NCI-H1694 (cell line): ENCODE data around the gene BCL2L2.

Source experiments
- DNase-seq: peaks from one replicate; lab custom pipeline; 2025; lab: John Stamatoyannopoulos, UW

Gene BCL2L2

GRCh38 chr14:23299986-23300686, 6.5 kb upstream of the BCL2L2 start:
- DNase-seq = no peak

GRCh38 chr14:23300687-23301223, 5.9 kb upstream of the BCL2L2 start:
- DNase-seq = no peak

GRCh38 chr14:23301288-23301968, 5.2 kb upstream of the BCL2L2 start:
- peak; percentile 97 for DNase-seq

GRCh38 chr14:23301969-23302289, 4.7 kb upstream of the BCL2L2 start:
- no peak for DNase-seq

GRCh38 chr14:23302290-23303225, 4.1 kb upstream of the BCL2L2 start, which contains the start of gene PPP1R3E:
Gene PPP1R3E (minus strand): TSS chr14:23302859. CDS start chr14:23302576, 283 bp downstream.
- peak; percentile 49 for DNase-seq

- no peak for DNase-seq
Measured at GRCh38 chr14:23307146-23307530, 505 bp downstream of the BCL2L2 start.

GRCh38 chr14:23307687-23308644, 1.3 kb downstream of the BCL2L2 start:
- DNase-seq = no peak

GRCh38 chr14:23308721-23309445, 2.2 kb downstream of the BCL2L2 start:
- DNase-seq = no peak

GRCh38 chr14:23310546-23310945, 3.9 kb downstream of the BCL2L2 start:
- no peak for DNase-seq

GRCh38 chr14:23316300-23316699, 9.7 kb downstream of the BCL2L2 start:
- DNase-seq = no peak

GRCh38 chr14:23319746-23320583, 13.3 kb downstream of the BCL2L2 start:
- no peak for DNase-seq

- peak; percentile 100 for DNase-seq
Measured at GRCh38 chr14:23320584-23321571, 14.2 kb downstream of the BCL2L2 start, which contains the start of gene PABPN1. Gene PABPN1 (plus strand): TSS chr14:23321457. CDS start chr14:23321470, 13 bp downstream.

GRCh38 chr14:23321572-23322547, 15.2 kb downstream of the BCL2L2 start:
- peak; percentile 21 for DNase-seq

- DNase-seq = no peak
Measured at GRCh38 chr14:23322568-23323517, 16.2 kb downstream of the BCL2L2 start.

GRCh38 chr14:23323838-23324454, 17.3 kb downstream of the BCL2L2 start:
- no peak for DNase-seq
